D341Med (cell line): ENCODE data around the gene NUP54.

Experiments used
- DNase-seq: peaks from one replicate; pipeline ENCODE4 v3.0.0; 2012; ENCODE audit warnings: low spot score

The NUP54 gene, protein sequence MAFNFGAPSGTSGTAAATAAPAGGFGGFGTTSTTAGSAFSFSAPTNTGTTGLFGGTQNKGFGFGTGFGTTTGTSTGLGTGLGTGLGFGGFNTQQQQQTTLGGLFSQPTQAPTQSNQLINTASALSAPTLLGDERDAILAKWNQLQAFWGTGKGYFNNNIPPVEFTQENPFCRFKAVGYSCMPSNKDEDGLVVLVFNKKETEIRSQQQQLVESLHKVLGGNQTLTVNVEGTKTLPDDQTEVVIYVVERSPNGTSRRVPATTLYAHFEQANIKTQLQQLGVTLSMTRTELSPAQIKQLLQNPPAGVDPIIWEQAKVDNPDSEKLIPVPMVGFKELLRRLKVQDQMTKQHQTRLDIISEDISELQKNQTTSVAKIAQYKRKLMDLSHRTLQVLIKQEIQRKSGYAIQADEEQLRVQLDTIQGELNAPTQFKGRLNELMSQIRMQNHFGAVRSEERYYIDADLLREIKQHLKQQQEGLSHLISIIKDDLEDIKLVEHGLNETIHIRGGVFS

DNA sequence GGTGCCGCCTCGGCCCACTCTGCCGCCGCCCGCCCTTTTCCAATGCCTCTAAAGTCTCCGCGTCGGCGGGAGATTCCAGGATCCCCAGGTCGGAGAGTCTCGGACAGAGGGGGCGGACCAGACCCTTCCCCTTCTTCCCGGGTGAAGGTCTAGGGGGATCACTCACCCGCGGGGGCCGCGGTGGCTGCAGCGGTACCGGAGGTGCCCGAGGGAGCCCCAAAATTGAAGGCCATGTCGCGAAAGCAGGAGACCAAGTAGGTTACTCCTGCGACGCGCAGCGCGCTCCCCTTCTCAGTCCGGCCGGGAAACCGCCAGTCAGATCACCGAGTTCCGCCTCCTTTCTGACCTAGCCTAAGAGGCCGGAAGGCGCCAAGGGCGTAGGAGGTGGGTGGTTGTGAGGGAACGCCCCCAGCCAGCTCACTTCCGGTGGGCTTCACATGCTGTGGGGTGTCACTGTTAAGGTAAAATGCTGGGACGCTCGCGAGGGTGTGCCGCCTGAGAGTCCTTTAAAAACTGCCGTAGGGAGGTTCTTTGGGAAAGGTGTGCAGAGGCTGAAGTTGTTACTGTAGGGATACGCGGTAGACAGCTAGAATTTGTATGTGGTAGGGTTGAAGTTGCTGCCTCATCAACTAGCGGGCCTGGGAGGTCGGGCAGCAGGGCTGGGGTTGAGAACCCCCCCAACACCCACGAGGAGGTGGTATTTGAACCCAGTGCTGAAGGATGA lies at the start of gene NUP54:
Gene NUP54, minus strand, starts transcription at position 256 of the 724 bp plus-strand sequence. Its CDS starts 23 bp downstream, at position 233.
- DNase-seq, result peak; percentile 93

DNA sequence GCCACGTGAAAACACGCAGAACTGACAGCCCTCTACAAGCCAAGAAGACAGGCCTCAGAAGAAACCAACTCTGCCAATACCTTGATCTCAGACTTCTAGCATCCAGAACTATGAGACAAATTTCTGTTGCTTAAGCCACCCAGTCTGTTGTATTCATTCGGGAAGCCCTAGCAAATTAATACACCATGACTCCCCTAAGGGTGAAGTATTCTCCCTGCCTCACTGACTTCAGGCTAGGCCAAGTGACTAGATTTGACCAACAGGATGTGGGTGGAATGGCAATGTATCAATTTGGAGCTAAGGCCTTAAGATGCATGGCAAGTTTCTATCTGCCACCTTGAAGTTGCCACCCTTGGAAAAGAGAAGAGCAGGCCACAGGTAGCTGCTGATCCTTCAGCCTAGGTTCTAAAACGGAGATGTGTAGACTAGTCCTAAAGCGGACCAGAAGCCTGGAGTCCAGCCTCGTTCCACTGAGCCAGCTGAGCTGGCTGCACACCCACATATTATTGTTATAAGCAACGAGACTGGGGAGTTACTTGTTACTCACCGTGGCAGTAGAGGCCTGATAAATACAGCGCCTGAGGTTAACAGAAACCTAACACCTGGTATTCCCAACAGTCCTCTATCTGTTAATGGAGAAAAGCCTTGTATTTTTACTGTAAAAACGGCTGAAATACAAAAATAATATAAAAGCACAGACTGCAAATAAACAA lies 49.0 kb upstream of the NUP54 start:
- no peak for DNase-seq

DNA sequence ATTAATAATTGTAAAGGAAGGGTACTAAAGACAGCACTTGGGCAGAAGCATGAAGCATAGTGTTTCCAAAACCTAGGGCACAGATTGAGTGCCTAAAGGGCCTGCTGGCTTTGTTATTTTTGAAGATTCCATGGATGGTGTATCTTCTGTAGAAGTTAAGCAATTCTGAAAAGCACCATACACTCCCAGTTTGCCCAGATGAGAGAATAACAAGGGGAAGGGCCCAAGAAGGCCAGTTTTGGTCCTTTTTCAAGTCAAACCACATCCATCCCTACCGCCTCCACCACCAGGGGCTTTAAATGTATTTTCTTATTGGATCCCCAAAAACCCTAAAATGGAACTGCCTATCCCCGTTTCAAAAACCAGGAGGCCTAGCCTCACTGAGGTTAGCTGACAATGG lies 48.2 kb upstream of the NUP54 start:
- no peak for DNase-seq

DNA sequence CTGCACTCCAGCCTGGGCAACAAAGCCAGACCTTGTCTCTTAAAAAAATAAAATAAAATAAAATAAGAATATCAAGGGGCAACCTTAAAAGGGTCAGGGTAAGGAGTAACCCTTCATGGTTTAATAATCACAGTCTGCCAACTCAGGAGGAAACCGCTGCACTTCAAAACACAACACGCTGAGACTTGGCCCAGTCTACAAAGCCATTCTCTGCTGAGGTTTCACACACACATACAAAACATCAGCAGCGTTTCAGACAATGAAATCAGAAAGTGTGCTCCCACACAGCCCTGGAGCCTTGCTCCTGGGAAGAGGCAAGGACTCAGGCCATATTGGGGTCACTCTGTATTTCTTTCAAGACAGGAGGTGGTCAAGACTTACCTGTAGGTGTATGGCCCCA lies 47.1 kb upstream of the NUP54 start:
- no peak for DNase-seq

DNA sequence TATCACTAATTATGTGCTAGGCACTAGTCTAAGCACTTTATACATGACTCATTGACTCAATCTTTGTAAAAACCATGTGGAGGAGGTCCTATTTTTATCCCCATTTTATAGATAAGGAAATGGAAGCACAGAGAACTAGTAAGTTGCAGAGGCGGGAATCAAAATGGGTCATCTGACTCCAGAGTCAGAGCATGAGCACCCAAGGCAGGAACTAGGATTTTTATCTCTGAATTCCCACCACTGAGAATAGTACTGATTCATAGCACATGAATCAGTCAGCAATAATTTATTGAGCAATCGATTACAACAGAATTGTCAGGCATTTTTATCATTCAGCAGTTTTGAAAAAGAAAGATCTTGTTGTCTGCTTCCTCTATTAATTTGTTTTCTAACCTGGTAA lies 46.1 kb upstream of the NUP54 start:
- DNase-seq, result no peak

DNA sequence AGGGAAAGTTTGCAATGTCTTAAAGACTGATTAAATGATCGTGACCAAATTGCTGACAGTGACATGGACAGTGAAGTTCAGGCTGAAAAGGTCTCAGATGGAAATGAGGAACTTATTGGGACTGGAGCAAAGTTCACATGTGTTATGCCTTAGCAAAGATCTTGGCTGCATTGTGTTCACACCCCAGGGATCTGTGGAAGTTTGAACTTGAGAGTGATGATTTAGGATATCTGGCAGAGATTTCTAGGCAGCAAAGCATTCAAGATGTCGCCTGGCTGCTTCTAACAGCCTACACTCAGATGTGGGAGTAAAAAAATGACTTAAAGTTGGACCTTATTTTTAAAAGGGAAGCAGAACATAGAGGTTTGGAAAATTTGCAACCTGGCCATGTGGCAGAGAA lies 44.0 kb upstream of the NUP54 start:
- DNase-seq, result no peak

DNA sequence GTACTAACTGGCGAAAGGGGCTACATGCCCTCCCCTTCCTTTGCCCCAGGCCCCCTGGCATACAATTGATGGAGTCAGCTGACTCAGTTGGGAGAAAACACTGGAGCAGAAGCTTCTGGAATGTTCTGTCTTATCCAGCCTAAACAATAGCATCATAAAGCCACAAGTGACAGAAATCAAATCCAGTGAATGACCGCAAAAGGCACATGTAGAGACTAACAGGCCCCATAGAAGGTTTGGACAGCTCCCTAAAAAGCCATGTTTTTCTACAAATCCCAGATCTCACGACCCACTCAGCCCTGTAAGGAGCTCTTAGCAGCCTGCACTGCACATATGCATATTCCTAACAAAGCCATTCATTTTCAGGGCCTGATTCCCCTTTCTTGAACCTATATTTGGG lies 40.4 kb upstream of the NUP54 start:
- no peak for DNase-seq

DNA sequence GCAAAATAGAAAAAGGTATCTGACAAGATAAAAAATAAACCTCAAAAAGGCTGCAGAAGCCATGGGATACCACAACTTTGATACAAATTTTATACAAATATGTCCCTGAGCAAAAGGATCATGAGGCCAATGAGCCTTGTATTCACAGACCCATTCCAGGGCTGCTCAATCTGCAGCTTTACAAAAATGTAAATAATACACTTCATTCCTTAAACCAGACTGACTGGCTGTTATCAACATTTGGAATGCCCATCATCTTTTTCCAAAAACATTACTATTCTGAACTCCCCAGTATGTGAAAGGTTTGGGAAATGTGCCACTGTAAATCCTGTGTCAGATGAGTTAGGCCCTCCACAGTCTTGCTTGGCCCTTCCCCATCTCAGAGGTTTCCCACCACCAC lies 40.0 kb upstream of the NUP54 start:
- DNase-seq, result no peak

DNA sequence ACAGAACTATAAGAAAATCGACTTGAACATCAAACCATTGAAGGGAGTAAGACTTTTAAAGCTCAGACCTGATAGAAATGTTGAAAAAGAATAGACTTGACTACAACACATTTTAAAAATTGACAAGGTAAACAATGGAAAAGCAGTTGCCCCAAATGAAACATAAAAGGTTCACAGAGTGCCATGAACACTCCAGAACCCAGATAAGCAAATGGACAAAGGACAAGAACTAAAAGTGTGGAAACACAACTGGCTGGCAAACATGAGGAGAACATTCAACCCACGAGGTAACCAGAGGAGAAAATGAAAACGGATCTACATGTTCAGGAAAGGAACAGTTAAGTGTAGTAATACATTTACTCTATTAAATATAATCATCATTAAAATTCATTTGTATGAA lies 39.0 kb upstream of the NUP54 start:
- no peak for DNase-seq

DNA sequence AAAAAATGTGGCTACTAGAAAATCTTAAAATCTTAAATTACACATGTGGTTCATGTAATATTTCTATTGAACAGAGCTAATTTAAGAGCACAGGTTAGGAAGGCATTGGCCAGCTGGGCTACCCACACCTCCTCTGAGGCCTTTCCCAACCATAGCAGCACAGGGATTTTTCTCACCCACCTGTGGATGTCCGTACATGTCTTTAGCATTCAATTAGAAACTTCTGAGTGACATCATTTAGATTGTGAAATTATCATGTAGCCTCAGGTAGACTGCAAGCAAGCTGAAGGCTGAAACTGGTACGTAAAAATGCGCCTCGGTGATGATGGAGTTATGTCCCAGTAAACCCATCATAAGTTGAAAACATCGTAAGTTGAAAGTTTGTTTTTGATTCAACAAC lies 34.3 kb upstream of the NUP54 start:
- no peak for DNase-seq

DNA sequence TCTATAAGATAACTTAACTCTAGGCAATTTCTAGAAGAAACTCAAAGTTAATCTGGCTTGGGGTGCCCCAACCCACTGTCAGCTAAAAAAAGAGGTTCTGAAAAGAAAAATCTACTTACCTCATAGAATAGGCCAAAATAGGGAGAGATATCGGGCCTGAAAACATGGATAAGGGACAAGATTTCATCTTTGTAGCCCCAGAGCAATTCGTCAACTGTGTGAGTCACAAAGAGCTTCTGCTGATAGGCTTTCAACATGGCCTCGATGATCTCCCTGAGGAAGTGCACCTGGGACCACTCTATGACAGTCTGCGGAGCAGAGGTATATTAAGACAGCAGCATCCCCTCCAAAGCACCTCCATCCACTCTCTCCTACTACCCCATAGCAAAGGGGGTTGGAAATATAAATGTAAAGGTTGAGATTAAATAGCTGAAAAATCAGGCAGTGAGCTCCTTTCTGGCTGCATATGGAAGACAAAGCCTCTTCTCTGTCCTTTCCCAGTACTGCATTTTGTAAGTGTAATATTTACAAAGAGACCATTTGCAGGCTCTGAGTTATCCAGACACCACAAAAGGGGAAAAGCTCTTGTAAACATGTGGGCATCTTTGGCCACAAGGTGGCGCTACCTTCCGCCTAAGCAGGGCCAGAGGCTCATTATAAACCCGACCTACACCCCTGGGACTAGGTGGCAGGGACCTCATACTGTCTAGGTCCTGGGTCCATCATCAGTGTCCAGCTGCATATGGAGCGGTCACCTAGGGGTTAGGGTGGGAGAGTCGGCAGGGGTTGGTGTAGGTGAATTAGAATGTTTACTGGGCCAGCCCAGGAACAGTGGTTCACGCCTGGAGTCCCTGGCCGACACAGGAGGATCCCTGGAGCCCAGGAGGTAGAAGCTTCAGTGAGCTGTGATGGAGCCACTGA lies 31.5 kb upstream of the NUP54 start:
- DNase-seq, result peak; percentile 84

DNA sequence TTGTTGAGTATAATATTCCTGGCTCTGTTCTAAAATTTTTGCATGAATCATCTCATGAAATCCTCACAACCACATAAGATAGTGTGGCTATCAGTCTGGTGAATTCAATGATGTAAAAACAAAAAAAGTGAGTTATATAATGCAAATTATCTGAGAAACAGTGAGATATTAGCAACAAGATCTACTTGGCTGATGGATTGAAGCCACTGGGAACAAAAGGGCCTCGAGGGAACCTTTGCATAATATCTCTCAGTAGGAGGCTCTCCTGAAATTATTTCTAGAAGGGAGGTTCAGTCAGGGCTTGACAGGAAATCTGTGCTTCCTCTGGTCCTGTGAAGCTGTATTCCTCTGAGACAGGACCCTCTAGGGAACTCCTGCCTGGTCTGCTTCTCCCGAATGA lies 30.1 kb upstream of the NUP54 start:
- DNase-seq, result no peak

DNA sequence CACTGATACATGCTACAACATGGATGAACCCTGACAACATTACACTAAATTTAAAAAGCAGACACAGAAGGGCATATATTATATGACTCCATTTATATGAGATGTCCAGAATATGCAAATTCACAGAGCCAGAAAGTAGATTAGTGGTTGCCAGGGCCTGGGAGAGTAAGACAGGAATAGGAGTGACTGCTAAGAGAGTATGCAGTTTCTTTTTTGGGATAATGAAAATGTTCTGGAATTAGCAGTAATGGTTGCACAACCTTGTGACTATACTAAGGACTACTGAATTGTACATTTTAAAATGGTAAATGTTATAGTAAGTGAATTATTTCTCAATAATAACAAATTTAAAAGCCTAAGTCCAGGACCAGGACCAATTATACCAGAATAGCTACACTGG lies 29.5 kb upstream of the NUP54 start:
- no peak for DNase-seq

DNA sequence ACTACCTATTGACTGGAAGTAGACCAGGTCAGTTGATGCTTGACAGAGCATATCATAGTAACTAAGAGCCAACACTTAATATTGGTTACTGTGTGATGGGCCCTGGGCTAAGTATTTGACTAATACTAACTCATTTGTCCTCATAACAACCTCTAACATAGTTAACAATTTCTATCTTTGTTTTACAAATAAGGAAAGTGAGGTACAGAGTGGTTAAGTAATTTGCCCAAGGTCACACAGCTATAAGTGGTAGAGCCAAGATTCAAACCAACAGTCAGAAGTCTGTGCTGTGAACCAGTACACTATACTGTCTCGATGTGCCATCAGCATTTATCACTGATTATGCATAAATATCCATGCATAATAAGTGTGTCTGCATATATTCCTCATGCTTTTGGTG lies 27.1 kb upstream of the NUP54 start:
- DNase-seq, result no peak

DNA sequence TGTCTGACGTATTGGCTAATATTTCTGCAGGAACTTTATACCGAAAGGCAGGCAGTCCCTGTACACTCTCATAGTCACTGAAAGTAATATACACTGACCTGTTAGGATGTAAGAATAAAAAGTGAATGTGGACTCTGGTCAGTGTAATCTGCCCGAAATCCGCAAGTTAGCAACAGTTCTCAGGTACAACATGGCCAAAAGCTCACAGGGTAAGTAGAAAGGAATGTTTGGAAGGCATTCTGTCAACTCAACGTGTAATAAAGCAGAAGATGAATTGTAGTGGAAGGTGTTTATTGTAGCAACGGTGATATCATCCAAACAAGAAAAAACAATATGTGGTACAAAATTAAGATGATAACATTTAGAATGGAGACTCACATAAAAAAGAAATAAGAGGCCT lies 26.0 kb upstream of the NUP54 start:
- no peak for DNase-seq

DNA sequence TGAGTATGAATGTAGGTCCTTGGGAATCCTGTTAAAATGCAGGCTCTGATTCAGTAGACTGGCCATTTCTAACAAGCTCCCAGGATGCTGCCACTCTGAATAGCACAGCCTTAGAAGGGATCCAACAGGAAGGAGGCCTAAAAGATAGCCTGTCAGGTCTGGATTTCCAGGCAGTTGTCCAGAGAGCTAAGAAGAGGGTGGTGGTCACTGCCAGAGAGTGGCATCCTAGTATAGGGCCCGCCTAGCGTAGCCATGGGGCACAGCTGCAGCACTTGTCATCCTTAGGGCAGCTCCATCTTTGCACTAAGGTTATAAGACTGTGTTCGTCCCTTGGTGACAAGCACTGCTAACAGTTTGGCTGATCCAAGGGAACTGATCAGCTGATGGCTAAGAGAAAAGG lies 20.5 kb upstream of the NUP54 start:
- DNase-seq, result no peak

DNA sequence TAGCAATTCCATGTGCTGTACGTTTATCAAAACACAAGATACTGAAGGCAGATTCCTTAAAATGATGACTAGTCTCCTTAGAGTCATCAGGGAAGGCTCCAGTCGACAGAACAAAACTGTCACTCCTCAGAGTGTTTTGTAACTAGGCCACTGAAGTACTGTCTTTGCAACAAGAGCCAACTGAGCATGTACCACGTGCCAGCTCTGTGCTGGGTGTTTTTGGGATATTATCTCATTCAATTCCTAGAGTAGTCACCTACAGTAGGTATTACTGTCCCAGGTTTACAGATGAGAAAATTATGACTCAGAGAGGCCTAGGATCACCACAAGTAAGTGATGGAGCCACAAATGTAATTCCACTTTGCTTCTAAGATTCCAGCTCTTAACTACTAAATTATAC lies 18.3 kb upstream of the NUP54 start:
- no peak for DNase-seq

DNA sequence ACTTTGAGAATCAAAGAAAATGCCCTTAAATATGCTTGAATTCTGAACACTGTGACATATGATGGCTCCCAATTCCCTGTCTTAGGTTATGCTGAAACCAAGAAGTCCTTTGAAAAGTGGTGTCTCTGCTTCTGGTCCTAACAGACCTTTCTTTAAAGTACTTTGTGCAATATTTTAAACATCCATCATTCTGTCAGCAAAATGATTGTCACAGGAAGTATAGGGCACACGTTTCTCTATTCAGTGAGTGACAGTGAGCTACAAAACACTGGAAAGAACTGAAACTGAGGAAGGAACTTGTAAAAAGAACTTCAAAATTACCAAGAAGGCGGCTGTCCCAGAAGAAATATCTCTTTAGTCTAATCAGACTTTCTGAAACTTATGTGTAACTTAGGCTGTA lies 12.2 kb upstream of the NUP54 start:
- DNase-seq, result no peak

DNA sequence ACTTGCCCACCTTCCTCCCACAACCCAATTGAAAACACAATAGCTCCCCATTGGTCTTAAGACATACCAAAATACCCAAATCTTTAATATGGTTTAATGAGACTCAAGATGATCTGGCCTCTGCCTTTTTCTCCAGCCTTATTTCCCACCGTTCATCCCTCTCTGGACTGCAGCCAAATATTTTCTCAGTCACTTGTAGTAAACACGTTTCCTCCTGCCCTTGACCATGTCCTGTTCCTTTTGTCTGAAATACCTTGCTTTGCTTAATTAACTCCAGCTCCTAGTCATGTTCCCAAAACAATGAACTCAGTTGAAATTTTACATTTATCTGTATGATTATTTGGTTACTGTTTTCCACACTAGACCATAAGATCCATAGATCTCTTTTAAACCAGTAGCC lies 8.4 kb upstream of the NUP54 start:
- no peak for DNase-seq

DNA sequence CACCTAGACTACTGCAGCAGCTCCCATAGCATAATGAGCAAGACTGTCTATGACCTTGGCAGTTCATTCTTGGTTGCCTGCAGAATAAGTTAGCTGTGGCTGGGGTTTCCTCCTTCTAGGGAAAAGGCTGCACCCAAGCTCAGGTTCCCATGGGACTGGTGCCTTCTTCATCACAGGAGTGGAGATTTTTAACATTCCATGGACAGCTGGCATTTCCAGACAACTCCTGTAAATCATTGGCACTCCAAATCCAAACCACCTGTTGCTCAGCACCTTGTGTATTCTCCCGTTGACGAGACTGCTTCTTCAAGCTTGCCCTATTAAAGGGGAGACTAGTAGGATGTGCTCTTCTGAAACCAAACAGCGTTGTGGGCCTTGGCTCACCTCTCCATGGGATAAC lies 7.8 kb upstream of the NUP54 start:
- no peak for DNase-seq

DNA sequence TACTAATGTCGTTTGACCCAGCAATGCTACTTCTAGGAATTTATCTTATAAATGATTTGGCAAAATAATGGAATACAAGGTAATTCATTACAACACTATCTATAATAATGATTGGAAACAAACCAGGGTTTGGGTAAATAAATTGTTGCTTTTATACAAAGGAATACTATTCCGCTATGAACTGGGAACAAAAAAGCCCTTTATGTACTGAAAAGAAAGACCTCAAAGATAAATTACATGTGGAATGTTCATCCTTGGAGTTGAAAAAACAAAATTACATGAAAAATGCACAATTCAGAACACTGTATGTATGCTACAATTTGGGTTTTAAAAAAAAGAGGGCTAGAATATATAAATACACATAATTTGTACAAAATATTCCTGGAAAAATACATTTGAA lies 5.2 kb upstream of the NUP54 start:
- DNase-seq, result no peak
